Natural killer cell treated with Interleukin-12 subunit alpha and Interleukin-12 subunit beta and Interleukin-15 and Interleukin-18, amount 100 ng/mL, for 72 hours (primary cell): ENCODE data around the gene TATDN3. TPM values are rescaled to one million over a fixed set of nuclear protein-coding genes. Genes with fewer than 3 reads are reported as not detected.
"Not testable (repeated sequence)": the region's sequence is repeated elsewhere in the genome, so short reads cannot be mapped to it uniquely, and the experiment has no call there.

ENCODE experiments used
- ATAC-seq, 2 donors: fragments of 150-1000 bp; cut with Tn5 transposase in 1 of 2; sonication (Bioruptor Pico), chemical (Tn5 transposase) in 1 of 2; 2 replicates each; pipeline ENCODE4 v1.10.0; 2021
- DNase-seq: peaks from one replicate; pipeline ENCODE4 v3.0.0; 2022; ENCODE audit warnings: low spot score
- H3K27ac Mint-ChIP-seq, 2 donors: 1 replicate in 1 of 2; 2 replicates in 1 of 2; pipeline ENCODE4 v1.8.0; 2022; ENCODE audit warnings: mixed read lengths in 2 of 2, mild to moderate bottlenecking in 1 of 2, moderate library complexity in 1 of 2
- H3K27me3 Mint-ChIP-seq, 2 donors: 1 replicate in 1 of 2; 2 replicates in 1 of 2; pipeline ENCODE4 v1.8.0; 2022; ENCODE audit warnings: mixed read lengths in 2 of 2
- H3K36me3 Mint-ChIP-seq: one replicate; pipeline ENCODE4 v1.8.0; 2022; ENCODE audit warnings: mixed read lengths
- H3K4me1 Mint-ChIP-seq, 2 donors: 1 replicate in 1 of 2; 2 replicates in 1 of 2; pipeline ENCODE4 v1.8.0; 2022; ENCODE audit warnings: low read depth in 2 of 2, mixed read lengths in 2 of 2, mild to moderate bottlenecking in 1 of 2
- H3K4me3 Mint-ChIP-seq: one replicate; pipeline ENCODE4 v1.8.0; 2022; ENCODE audit warnings: mixed read lengths
- H3K9me3 Mint-ChIP-seq: 2 replicates; pipeline ENCODE4 v1.8.0; 2022; ENCODE audit warnings: mixed read lengths
- total RNA-seq, 2 donors: library from RNA; stranded (reverse); gene quantifications; one replicate each; pipeline ENCODE4 v1.2.3, GENCODE V29; 2022

Gene TATDN3
- total RNA-seq, 2 donors from 2014 or later: 5.7 to 9.8 TPM

- Mint-ChIP-seq H3K36me3 (peaks cover 3% of the 10 kb centered on the region), H3K9me3 (no peaks in the 10 kb centered on the region), H3K27ac (peak overlapping the region; percentile 89 to 90), H3K4me1 (peaks cover 13 to 17% of the 10 kb centered on the region in 2 donors), H3K4me3 (no peak overlapping the region), H3K27me3 (no peaks in the 10 kb centered on the region)
- ATAC-seq: peak; percentile 1 to 39
- DNase-seq: peak; percentile 66
Observed at GRCh38 chr1:212858461-212859265, 67.0 kb downstream of the TATDN3 start.

GRCh38 chr1:212860713-212861581 is 69.3 kb downstream of the TATDN3 start:
- Mint-ChIP-seq H3K27ac (no peak overlapping the region), H3K36me3 (no peaks in the 10 kb centered on the region)
- no peak for ATAC-seq

GRCh38 chr1:212862111-212862690 is 70.5 kb downstream of the TATDN3 start:
- no peak for ATAC-seq
- Mint-ChIP-seq H3K9me3 (no peaks in the 10 kb centered on the region), H3K36me3 (no peaks in the 10 kb centered on the region), H3K27ac (no peak overlapping the region), H3K27me3 (no peaks in the 10 kb centered on the region), H3K4me1 (peaks cover 16 to 21% of the 10 kb centered on the region in 2 donors), H3K4me3 (no peak overlapping the region)
- DNase-seq: no peak

More at GRCh38 chr1:212860713-212861581, 69.3 kb downstream of the TATDN3 start:
- Mint-ChIP-seq H3K27me3 (no peaks in the 10 kb centered on the region), H3K9me3 (no peaks in the 10 kb centered on the region), H3K4me1 (peaks cover 16 to 21% of the 10 kb centered on the region in 2 donors), H3K4me3 (no peak overlapping the region)
- DNase-seq: no peak

GRCh38 chr1:212863345-212863744 is 71.7 kb downstream of the TATDN3 start:
- H3K9me3 Mint-ChIP-seq, H3K36me3 Mint-ChIP-seq, H3K27me3 Mint-ChIP-seq, ATAC-seq, H3K27ac Mint-ChIP-seq, H3K4me3 Mint-ChIP-seq, DNase-seq: not testable (repeated sequence)
- H3K4me1 Mint-ChIP-seq: peaks cover 14 to 16% of the 10 kb centered on the region in 2 donors

- H3K36me3 Mint-ChIP-seq: no peaks in the 10 kb centered on the region
- no peak overlapping the region for H3K4me3 Mint-ChIP-seq
- DNase-seq (no peak), ATAC-seq (no peak)
- no peak overlapping the region for H3K27ac Mint-ChIP-seq
- H3K9me3 Mint-ChIP-seq: no peaks in the 10 kb centered on the region
- H3K27me3 Mint-ChIP-seq: no peaks in the 10 kb centered on the region
- peaks cover 8 to 10% of the 10 kb centered on the region in 2 donors for H3K4me1 Mint-ChIP-seq
Observed at GRCh38 chr1:212864201-212864600, 72.5 kb downstream of the TATDN3 start.

Other genes with a start within 250 kb of the TATDN3 start
- gene ATF3, start 183.1 kb upstream of the TATDN3 start, total RNA-seq: 10 to 100 TPM; 15.4 to 16.9 TPM
- 100 to 1,000 TPM in 1 of 2 donors, 10 to 100 TPM in 1; 46.6 to 137 TPM for gene BATF3, start 92.1 kb upstream of the TATDN3 start, total RNA-seq
- 10 to 100 TPM; 27.7 to 44.7 TPM for gene NSL1, start 117 bp upstream of the TATDN3 start, total RNA-seq
- under 1 TPM in 1 of 2 donors, not detected in 1; 0.86 TPM for gene SPATA45, start 55.8 kb downstream of the TATDN3 start, total RNA-seq
- 10 to 100 TPM; 15.6 to 22.1 TPM for gene FLVCR1, start 66.4 kb downstream of the TATDN3 start, total RNA-seq
- under 1 TPM in 1 of 2 donors, not detected in 1; 0.81 TPM for gene VASH2, start 158.6 kb downstream of the TATDN3 start, total RNA-seq
- gene ANGEL2, start 224.0 kb downstream of the TATDN3 start, total RNA-seq: 10 to 100 TPM; 40.0 to 58.4 TPM